ENCODE results near the gene MRPL24. TPM values are rescaled to one million over a fixed set of nuclear protein-coding genes. Genes with fewer than 3 reads are reported as not detected.

Gene MRPL24
- total and polyA plus RNA-seq, 2 of the 8 experiments (the other 6 are each of a cell fraction or from before 2014, with no cell fraction given), result 29.7 to 35.2 TPM

- TF ChIP-seq CTCF (IDR thresholded peaks at IDR 0.05; ENCODE audit: control extremely low read depth in 1 of 3, insufficient read depth in 1 of 3, low read depth in 1 of 3, low read length in 3 of 3) (peak in 2 of 3 experiments; percentile 26 to 37; a peak in 3 of 4 replicates), YY1 (IDR thresholded peaks at IDR 0.05; ENCODE audit: low read depth, low read length) (peak; percentile 84), ASH2L (IDR thresholded peaks at IDR 0.05; ENCODE audit: low read length) (peak; percentile 41), JUN (IDR thresholded peaks at IDR 0.05; ENCODE audit: low read depth, low read length) (0 out of 2 replicates have a peak, but pooled peaks have one; percentile 8), SP4 (IDR thresholded peaks at IDR 0.05; ENCODE audit: low read length) (no peak; the same call in 1 of the 2 replicates), TAF7 (optimal IDR thresholded peaks at IDR 0.05; ENCODE audit: borderline replicate concordance, low read depth, low read length) (peak; percentile 23), RBBP5 (IDR thresholded peaks at IDR 0.05; ENCODE audit: borderline replicate concordance, low read depth, low read length) (0 out of 2 replicates have a peak, but pooled peaks have one; percentile 80), RXRA (IDR thresholded peaks at IDR 0.05; ENCODE audit: insufficient read depth, low read depth, low read length) (no peak), EGR1 (IDR thresholded peaks at IDR 0.05; ENCODE audit: borderline replicate concordance, low read depth, low read length) (peak; percentile 38; the same call in 1 of the 2 replicates), HDAC6 (IDR thresholded peaks at IDR 0.05; ENCODE audit: low read depth, low read length) (no peak), TEAD4 (IDR thresholded peaks at IDR 0.05; ENCODE audit: low read depth, low read length) (peak; percentile 76; the same call in 1 of the 2 replicates), CHD2 (IDR thresholded peaks at IDR 0.05; ENCODE audit: low read length) (peak; percentile 47; the same call in 1 of the 2 replicates), TCF12 (IDR thresholded peaks at IDR 0.05; ENCODE audit: low read depth, low read length) (peak; percentile 97), ZNF274 (IDR thresholded peaks at IDR 0.05; ENCODE audit: borderline replicate concordance, extremely low read depth, low read length) (no peak), TBP (IDR thresholded peaks at IDR 0.05; ENCODE audit: low read depth, low read length) (peak; percentile 55), HDAC2 (IDR thresholded peaks at IDR 0.05; ENCODE audit: borderline replicate concordance in 1 of 2, low read depth in 2 of 2, low read length in 2 of 2) (peak; percentile 58 to 82; a peak in 1 of 4 replicates), SIX5 (IDR thresholded peaks at IDR 0.05; ENCODE audit: low read depth, low read length) (peak; percentile 31; the same call in 1 of the 2 replicates), E2F6 (IDR thresholded peaks at IDR 0.05) (peak; percentile 46; the same call in 1 of the 2 replicates)
- TF ChIP-seq, protein P1, sequence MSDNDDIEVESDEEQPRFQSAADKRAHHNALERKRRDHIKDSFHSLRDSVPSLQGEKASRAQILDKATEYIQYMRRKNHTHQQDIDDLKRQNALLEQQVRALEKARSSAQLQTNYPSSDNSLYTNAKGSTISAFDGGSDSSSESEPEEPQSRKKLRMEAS (IDR thresholded peaks at IDR 0.05), result peak; percentile 38
These were observed 6.1 kb upstream of the MRPL24 start (continued) for GRCh38 chr1:156746728-156747631.

Data from H1 (cell line).